HL-60 (cell line): Measurements from ENCODE around the gene C16orf82.

ENCODE experiments used
- DNase-seq, 2 experiments: peaks; one replicate each; pipeline ENCODE4 v3.0.0-alpha.2; 2010 to 2020; ENCODE audit warnings: low read depth in 1 of 2, low spot score in 1 of 2
- H3K27ac ChIP-seq: fragments of 250-450 bp; sonication (Bioruptor Pico); replicated peaks from 2 replicates; pipeline ENCODE4 v1.5.1; 2020; ENCODE audit warnings: mild to moderate bottlenecking, moderate library complexity
- H3K27me3 ChIP-seq: fragments of 250-450 bp; sonication (Bioruptor Pico); 2 replicates; pipeline ENCODE4 v1.5.1; 2021; ENCODE audit warnings: mild to moderate bottlenecking, moderate library complexity; ENCODE audit not compliant: insufficient read depth, poor library complexity, severe bottlenecking
- H3K4me3 ChIP-seq: replicated peaks from 2 replicates; pipeline ENCODE4 v1.5.1; 2011; ENCODE audit warnings: mild to moderate bottlenecking, control low read depth, low read length; ENCODE audit not compliant: insufficient read depth
- GABPA ChIP-seq: IDR thresholded peaks from 2 replicates; pipeline ENCODE4 v1.6.1; 2012; ENCODE audit warnings: low read depth
- POLR2AphosphoS5 ChIP-seq: IDR thresholded peaks from 2 replicates; pipeline ENCODE4 v1.6.1; 2012; ENCODE audit warnings: low read depth
- SPI1 ChIP-seq: IDR thresholded peaks from 2 replicates; pipeline ENCODE4 v1.6.1; 2012; ENCODE audit warnings: low read depth, mild to moderate bottlenecking, borderline replicate concordance
- TF ChIP-seq, protein P1 (sequence below): IDR thresholded peaks from one replicate; pipeline ENCODE4 v1.5.1; 2011; ENCODE audit warnings: low read length, control low read depth, inconsistent platforms; ENCODE audit not compliant: insufficient read depth
- TF ChIP-seq, protein P2 (sequence below): IDR thresholded peaks from 2 replicates; pipeline ENCODE4 v1.6.1; 2012; ENCODE audit warnings: low read depth; ENCODE audit not compliant: insufficient replicate concordance

Gene C16orf82

DNA sequence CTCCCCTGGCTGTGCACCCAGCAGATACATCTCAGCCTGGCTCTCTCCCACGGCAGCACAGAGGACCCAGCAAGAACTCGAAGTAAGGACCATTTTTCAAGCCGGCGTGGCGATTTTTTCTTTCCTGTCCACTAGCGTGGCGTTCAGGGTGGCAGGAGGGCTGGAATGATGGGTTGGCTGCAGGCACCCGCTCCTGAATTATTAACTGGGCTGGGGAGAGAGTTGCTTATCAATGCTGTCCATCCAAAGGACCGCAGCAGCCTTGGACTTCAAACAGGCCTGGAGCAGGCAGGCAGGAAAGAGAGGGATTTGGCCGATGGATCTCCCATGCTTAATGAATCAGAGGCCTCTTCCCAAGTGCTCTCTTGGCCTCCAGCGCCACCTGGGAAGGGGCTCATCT lies 7.0 kb downstream of the C16orf82 start:
- Histone ChIP-seq H3K27ac (no peak overlapping the region), H3K4me3 (no peak overlapping the region), H3K27me3 (no peaks in the 10 kb centered on the region)
- TF ChIP-seq GABPA = no peak
- TF ChIP-seq SPI1 = no peak
- TF ChIP-seq, protein P1, sequence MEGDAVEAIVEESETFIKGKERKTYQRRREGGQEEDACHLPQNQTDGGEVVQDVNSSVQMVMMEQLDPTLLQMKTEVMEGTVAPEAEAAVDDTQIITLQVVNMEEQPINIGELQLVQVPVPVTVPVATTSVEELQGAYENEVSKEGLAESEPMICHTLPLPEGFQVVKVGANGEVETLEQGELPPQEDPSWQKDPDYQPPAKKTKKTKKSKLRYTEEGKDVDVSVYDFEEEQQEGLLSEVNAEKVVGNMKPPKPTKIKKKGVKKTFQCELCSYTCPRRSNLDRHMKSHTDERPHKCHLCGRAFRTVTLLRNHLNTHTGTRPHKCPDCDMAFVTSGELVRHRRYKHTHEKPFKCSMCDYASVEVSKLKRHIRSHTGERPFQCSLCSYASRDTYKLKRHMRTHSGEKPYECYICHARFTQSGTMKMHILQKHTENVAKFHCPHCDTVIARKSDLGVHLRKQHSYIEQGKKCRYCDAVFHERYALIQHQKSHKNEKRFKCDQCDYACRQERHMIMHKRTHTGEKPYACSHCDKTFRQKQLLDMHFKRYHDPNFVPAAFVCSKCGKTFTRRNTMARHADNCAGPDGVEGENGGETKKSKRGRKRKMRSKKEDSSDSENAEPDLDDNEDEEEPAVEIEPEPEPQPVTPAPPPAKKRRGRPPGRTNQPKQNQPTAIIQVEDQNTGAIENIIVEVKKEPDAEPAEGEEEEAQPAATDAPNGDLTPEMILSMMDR = no peak
- TF ChIP-seq, protein P2, sequence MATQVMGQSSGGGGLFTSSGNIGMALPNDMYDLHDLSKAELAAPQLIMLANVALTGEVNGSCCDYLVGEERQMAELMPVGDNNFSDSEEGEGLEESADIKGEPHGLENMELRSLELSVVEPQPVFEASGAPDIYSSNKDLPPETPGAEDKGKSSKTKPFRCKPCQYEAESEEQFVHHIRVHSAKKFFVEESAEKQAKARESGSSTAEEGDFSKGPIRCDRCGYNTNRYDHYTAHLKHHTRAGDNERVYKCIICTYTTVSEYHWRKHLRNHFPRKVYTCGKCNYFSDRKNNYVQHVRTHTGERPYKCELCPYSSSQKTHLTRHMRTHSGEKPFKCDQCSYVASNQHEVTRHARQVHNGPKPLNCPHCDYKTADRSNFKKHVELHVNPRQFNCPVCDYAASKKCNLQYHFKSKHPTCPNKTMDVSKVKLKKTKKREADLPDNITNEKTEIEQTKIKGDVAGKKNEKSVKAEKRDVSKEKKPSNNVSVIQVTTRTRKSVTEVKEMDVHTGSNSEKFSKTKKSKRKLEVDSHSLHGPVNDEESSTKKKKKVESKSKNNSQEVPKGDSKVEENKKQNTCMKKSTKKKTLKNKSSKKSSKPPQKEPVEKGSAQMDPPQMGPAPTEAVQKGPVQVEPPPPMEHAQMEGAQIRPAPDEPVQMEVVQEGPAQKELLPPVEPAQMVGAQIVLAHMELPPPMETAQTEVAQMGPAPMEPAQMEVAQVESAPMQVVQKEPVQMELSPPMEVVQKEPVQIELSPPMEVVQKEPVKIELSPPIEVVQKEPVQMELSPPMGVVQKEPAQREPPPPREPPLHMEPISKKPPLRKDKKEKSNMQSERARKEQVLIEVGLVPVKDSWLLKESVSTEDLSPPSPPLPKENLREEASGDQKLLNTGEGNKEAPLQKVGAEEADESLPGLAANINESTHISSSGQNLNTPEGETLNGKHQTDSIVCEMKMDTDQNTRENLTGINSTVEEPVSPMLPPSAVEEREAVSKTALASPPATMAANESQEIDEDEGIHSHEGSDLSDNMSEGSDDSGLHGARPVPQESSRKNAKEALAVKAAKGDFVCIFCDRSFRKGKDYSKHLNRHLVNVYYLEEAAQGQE = no peak
- TF ChIP-seq POLR2AphosphoS5 = no peak
- DNase-seq = no peak

DNA sequence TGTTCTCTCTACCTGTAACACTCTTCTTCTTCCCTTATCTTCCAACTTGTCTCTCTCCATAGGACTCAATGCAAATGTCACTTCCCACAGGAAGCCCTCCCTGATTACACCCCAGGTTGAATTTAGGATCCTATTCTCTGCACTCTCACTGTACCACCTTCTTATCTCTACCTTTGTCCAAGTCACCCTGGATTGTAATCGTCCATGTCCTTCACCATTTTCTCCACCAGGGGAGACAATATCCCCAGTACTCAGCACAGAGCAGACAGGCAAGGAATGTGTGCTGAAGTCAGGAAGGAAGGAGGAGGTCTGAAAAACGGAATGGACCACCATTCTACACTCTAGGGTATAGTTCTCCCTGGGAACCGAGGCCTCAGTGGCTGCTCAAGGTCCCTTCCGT lies 14.2 kb downstream of the C16orf82 start:
- H3K4me3 ChIP-seq = no peak overlapping the region
- H3K27ac ChIP-seq = no peak overlapping the region
- H3K27me3 ChIP-seq = no peaks in the 10 kb centered on the region
- no peak for DNase-seq
- TF ChIP-seq, protein P1 = peak; percentile 4
- TF ChIP-seq, protein P2 = no peak

DNA sequence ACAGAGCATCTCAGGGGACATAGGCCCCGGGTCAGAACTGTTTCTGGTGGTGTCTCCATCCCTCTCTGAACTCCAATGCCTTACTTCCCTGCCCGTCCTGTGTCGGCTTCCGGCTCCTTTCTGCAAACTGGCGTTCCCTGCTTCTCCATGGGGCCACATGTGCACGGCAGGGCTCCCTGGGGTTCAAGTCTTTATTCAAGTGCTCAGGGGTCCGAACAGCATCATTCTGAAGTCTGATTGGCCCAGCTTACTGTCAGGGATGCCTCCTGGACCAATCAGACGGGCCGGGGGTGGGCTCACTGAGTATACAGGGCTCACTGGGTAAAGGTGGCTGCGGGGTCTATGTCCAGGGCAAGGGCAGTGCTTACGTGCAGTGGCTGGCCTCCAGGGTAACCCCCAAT lies 17.1 kb downstream of the C16orf82 start:
- Histone ChIP-seq H3K4me3 (no peak overlapping the region), H3K27me3 (no peaks in the 10 kb centered on the region), H3K27ac (no peak overlapping the region)
- TF ChIP-seq GABPA = no peak
- no peak for TF ChIP-seq SPI1
- TF ChIP-seq POLR2AphosphoS5 = no peak
- TF ChIP-seq, protein P2 = no peak
- TF ChIP-seq, protein P1 = no peak
- DNase-seq = no peak
